Astrocyte of the spinal cord (primary cell): Measurements from ENCODE around the gene TSR2.

Source experiments
- DNase-seq: peaks from one replicate; pipeline ENCODE4 v3.0.0; 2011; ENCODE audit warnings: low read depth, low spot score
- H3K4me3 ChIP-seq: 2 replicates; pipeline ENCODE4 v1.5.1; 2011; ENCODE audit warnings: low read depth, mild to moderate bottlenecking, low read length, moderate library complexity
- CTCF ChIP-seq: IDR thresholded peaks from 2 replicates; pipeline ENCODE4 v1.5.1; 2012; ENCODE audit warnings: low read depth, mild to moderate bottlenecking, low read length, inconsistent platforms
- in situ Hi-C: cut with HindIII; loops from 2 replicates; pipeline ENCODE4 v1.10.0; 2017; ENCODE audit warnings: low sequenced_read_pairs

TSR2 gene

DNA sequence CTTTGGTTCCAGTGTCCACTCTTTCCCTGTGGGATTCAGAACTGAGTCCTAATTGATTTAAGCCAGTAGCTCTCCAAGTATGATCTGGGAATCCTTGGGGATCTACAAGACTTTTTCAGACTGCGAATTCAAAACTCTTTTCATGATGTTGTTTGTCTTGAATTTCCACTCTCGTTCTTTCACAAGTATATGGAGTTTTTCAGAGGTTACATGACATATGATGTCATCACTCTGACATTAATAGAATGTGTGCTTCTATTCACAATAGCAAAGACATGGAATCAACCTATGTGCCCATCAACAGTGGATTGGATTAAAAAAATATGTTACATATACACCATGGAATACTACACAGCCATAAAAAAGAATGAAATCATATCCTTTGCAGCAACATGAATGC is 23.2 kb upstream of the TSR2 start:
- in situ Hi-C loops: no loop called here
- no peak for TF ChIP-seq CTCF
- no peak for DNase-seq

DNA sequence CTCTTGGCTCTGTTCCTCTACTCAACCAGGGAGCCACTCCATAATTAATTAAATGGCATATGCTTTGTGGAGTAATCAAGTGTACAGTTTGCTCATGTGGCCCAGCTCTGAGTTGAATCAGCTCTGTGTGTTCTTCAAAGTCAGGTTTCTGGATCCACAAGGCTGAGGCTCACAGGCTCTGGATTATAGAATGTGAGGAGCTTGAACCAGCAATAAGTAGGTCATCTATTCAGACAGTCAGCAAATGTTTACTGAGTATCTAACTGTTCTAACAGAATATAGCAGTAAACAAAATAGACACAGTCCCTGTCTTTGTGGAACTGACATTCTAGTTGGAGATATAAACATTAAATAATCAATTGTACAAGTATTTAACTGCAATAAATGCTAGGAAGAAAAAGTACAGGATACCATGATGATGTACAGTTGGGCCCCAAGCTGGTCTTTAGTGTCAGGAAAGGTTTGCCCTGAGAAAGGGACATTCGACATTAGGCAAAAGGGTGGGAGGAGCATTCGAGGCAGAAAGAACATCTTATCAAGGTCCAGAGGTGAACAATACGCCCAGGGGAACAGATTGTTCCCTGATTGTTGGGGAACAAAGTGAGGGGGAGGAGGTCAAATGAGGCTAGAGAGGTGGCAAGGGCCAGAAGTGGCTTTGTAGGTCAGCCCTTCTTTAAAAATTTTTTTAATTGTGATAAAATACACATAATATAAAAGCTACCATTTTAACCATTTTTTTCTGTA is 20.5 kb upstream of the TSR2 start:
- TF ChIP-seq CTCF: no peak
- in situ Hi-C loops: no loop called here

More for the DNA sequence above, 23.2 kb upstream of the TSR2 start:
- H3K4me3 ChIP-seq: no peak overlapping the region

DNA sequence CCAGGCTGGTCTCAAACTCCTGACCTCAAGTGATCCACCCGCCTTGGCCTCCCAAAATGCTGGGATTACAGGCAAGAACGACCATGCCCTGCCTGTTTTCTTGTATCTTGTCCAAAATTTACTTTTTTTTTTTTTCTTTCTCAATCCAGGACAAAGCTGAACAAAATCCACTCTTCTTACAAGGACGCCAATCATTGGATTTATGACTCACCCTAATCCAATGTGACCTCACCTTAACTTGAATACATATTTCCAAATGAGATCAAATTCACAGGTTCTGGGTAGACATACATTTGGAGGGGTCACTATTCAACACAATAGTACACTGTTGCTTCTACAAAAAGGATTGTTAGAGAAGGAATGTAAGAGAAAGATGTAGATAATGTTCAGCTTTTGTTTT is 18.0 kb upstream of the TSR2 start:
- no peak for DNase-seq
- TF ChIP-seq CTCF: no peak
- H3K4me3 ChIP-seq: no peak overlapping the region
- in situ Hi-C loops: no loop called here

More for the DNA sequence above, 20.5 kb upstream of the TSR2 start:
- no peak for DNase-seq
- no peak overlapping the region for H3K4me3 ChIP-seq

DNA sequence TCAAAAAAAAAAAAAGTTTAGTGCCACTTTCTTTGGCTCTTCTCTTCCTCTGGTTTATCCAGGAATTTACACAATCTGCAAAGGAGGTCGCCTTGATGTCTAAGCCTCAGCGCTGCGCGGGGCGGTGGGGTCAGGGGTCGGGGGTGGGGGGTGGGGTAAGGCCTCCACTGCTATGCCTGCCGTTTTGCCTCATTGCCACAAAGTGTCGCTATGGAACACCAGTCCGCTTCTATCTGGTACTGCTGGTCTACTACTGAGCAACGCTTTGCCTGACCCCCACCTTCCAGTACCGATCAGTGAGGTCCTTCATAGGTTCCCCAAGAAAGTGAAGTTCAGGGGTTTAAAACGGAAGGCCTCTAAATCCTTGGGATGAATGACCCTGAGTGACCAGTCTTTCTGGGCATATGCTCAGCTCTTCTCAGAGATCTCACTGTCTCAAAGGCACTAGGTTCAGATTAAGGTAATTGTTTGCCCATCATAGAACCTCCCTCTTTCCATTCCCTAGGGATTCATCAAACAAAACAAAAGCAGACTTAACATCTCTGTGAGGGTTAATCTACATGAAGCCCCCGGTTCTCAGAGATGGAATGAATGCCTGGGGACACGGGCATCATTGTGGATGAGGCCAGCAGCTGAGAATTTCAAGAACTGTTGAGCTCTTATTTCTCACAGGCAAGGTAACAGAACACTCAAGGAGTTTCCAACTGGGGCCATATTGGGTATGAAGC is 16.9 kb upstream of the TSR2 start:
- no peak overlapping the region for H3K4me3 ChIP-seq
- TF ChIP-seq CTCF: peak; percentile 9
- in situ Hi-C loops: no loop called here
- DNase-seq: no peak

GRCh38 chrX:54427837-54428424 is 12.3 kb upstream of the TSR2 start:
- in situ Hi-C loops: no loop called here
- no peak for TF ChIP-seq CTCF
- no peak for DNase-seq
- no peak overlapping the region for H3K4me3 ChIP-seq

DNA sequence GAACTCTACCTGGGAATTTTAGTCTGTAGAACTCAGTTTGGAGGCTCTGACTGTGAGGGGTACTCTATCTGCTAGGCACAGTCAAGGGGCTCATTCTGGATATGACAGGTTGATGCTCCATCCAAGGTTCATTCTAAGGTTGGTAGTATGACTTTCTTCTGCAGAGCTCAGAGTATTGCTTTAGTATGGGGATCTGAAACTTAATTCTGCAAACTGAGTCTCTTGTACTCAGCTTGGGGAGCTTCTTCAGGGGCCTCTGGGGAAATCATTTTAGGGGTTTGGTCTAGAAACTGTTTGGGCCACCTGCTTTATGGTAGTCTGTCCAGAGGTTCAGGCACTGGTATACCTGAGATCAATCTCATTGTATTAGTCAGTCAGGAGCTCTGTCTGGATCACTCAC is 9.7 kb upstream of the TSR2 start:
- no peak for TF ChIP-seq CTCF
- H3K4me3 ChIP-seq: no peak overlapping the region
- in situ Hi-C loops: no loop called here
- no peak for DNase-seq
